Measurements from ENCODE around the gene PCDHGA1. TPM values are rescaled to one million over a fixed set of nuclear protein-coding genes. Genes with fewer than 3 reads are reported as not detected.

PCDHGA1 gene
- polyA plus RNA-seq (0.19 and 0.50 TPM in 2 replicates), polyA minus RNA-seq (0.97 and 1.7 TPM in 2 replicates)

- no peak within 1 kb of the TSS for H3K4me2 ChIP-seq (ENCODE audit: low read length)
- no peak within 1 kb of the TSS for H3K4me3 ChIP-seq (ENCODE audit: low read length)
- H3K36me3 ChIP-seq (ENCODE audit: insufficient read depth, low read length): no peaks in the 10 kb centered on the region
- peaks cover 7% of the 10 kb centered on the region for H3K9me3 ChIP-seq (ENCODE audit: low read length)
- H3F3A ChIP-seq (ENCODE audit: insufficient read depth, low read length, poor library complexity, severe bottlenecking): no peaks in the 10 kb centered on the region
- no peak within 1 kb of the TSS for H2AFZ ChIP-seq (ENCODE audit: low read depth, low read length)
- no peak within 1 kb of the TSS for H3K27ac ChIP-seq (ENCODE audit: low read length)
- no peaks in the 10 kb centered on the region for H4K20me1 ChIP-seq (ENCODE audit: insufficient read depth)
- no peaks in the 10 kb centered on the region for H3K79me2 ChIP-seq (replicated peaks; ENCODE audit: insufficient read depth, low read length)
- H3K9ac ChIP-seq (ENCODE audit: low read length): no peak within 1 kb of the TSS
- TF ChIP-seq TAF1 (IDR thresholded peaks at IDR 0.05; ENCODE audit: low read depth) (no peak), POLR2AphosphoS5 (IDR thresholded peaks at IDR 0.05) (no peak), EZH2 (IDR thresholded peaks at IDR 0.05; ENCODE audit: borderline replicate concordance, insufficient read depth, low read length, poor library complexity, severe bottlenecking) (no peak), REST (IDR thresholded peaks at IDR 0.05; ENCODE audit: borderline replicate concordance) (no peak), RAD21 (conservative IDR thresholded peaks at IDR 0.05) (no peak), CTCF (IDR thresholded peaks at IDR 0.05; ENCODE audit: poor library complexity, severe bottlenecking) (no peak), MXI1 (conservative IDR thresholded peaks at IDR 0.05; ENCODE audit: poor library complexity, severe bottlenecking) (no peak), SMC3 (conservative IDR thresholded peaks at IDR 0.05; ENCODE audit: poor library complexity) (no peak), EP300 (conservative IDR thresholded peaks at IDR 0.05; ENCODE audit: poor library complexity, severe bottlenecking) (no peak)
- no peaks in the 10 kb centered on the region for H3K27me3 ChIP-seq (ENCODE audit: insufficient read depth, low read depth, low read length)
- no peaks in the 10 kb centered on the region for H3K9me2 ChIP-seq (ENCODE audit: insufficient read depth, low read length)
These were observed at the start of gene PCDHGA1 for GRCh38 chr5:141330299-141331080. Gene PCDHGA1, plus strand, starts transcription at chr5:141330514.

- Histone ChIP-seq H3K4me3 (ENCODE audit: low read length) (no peak overlapping the region), H3K27me3 (ENCODE audit: insufficient read depth, low read depth, low read length) (no peaks in the 10 kb centered on the region), H3K9me3 (ENCODE audit: low read length) (no peaks in the 10 kb centered on the region), H3F3A (ENCODE audit: insufficient read depth, low read length, poor library complexity, severe bottlenecking) (no peaks in the 10 kb centered on the region), H3K4me2 (ENCODE audit: low read length) (no peak overlapping the region), H4K20me1 (ENCODE audit: insufficient read depth) (no peaks in the 10 kb centered on the region), H2AFZ (ENCODE audit: low read depth, low read length) (no peak overlapping the region), H3K27ac (ENCODE audit: low read length) (no peak overlapping the region), H3K36me3 (ENCODE audit: insufficient read depth, low read length) (no peaks in the 10 kb centered on the region), H3K9me2 (ENCODE audit: insufficient read depth, low read length) (no peaks in the 10 kb centered on the region), H3K9ac (ENCODE audit: low read length) (no peak overlapping the region), H3K79me2 (replicated peaks; ENCODE audit: insufficient read depth, low read length) (no peaks in the 10 kb centered on the region)
- TF ChIP-seq CTCF (IDR thresholded peaks at IDR 0.05; ENCODE audit: poor library complexity, severe bottlenecking) (no peak), MXI1 (conservative IDR thresholded peaks at IDR 0.05; ENCODE audit: poor library complexity, severe bottlenecking) (no peak), TAF1 (IDR thresholded peaks at IDR 0.05; ENCODE audit: low read depth) (no peak), REST (IDR thresholded peaks at IDR 0.05; ENCODE audit: borderline replicate concordance) (no peak), RAD21 (conservative IDR thresholded peaks at IDR 0.05) (no peak)
These were observed 31.9 kb upstream of the PCDHGA1 start for GRCh38 chr5:141298376-141298775.
